Measurements from ENCODE around the gene MFSD2B.
"Not testable (repeated sequence)": the region's sequence is repeated elsewhere in the genome, so short reads cannot be mapped to it uniquely, and the experiment has no call there.

The MFSD2B gene

GRCh38 chr2:24011250-24012104 lies 1.6 kb downstream of the MFSD2B start (continued):
- TF ChIP-seq TSHZ2 (CRISPR knock-in tag; IDR thresholded peaks at IDR 0.05): no peak
- no peak for TF ChIP-seq OSR1 (CRISPR knock-in tag; IDR thresholded peaks at IDR 0.05)

- TF ChIP-seq SNAI2 (CRISPR knock-in tag; IDR thresholded peaks at IDR 0.05) (no peak), POU6F1 (CRISPR knock-in tag; IDR thresholded peaks at IDR 0.05; ENCODE audit: borderline replicate concordance, low read depth) (no peak), TCF4 (CRISPR knock-in tag; IDR thresholded peaks at IDR 0.05; ENCODE audit: borderline replicate concordance) (no peak), ZC3H10 (CRISPR knock-in tag; IDR thresholded peaks at IDR 0.05) (no peak), CSDC2 (CRISPR knock-in tag; IDR thresholded peaks at IDR 0.05) (no peak), PPARA (CRISPR knock-in tag; IDR thresholded peaks at IDR 0.05; ENCODE audit: borderline replicate concordance) (no peak), ZFP30 (CRISPR knock-in tag; IDR thresholded peaks at IDR 0.05) (no peak), TSHZ2 (CRISPR knock-in tag; IDR thresholded peaks at IDR 0.05) (no peak), PATZ1 (CRISPR knock-in tag; IDR thresholded peaks at IDR 0.05; ENCODE audit: borderline replicate concordance) (no peak), ESRRG (CRISPR knock-in tag; IDR thresholded peaks at IDR 0.05) (no peak), ZNF70 (CRISPR knock-in tag; IDR thresholded peaks at IDR 0.05) (no peak), RARB (CRISPR knock-in tag; IDR thresholded peaks at IDR 0.05) (no peak), GLIS3 (CRISPR knock-in tag; IDR thresholded peaks at IDR 0.05) (no peak), TOX (CRISPR knock-in tag; IDR thresholded peaks at IDR 0.05; ENCODE audit: borderline replicate concordance) (no peak), ZFP3 (CRISPR knock-in tag; IDR thresholded peaks at IDR 0.05) (no peak), ZNF565 (CRISPR knock-in tag; conservative IDR thresholded peaks at IDR 0.05; ENCODE audit: low read depth) (no peak), CREB5 (CRISPR knock-in tag; IDR thresholded peaks at IDR 0.05; ENCODE audit: low read depth) (no peak)
These were observed 2.8 kb downstream of the MFSD2B start for GRCh38 chr2:24012521-24013188.

GRCh38 chr2:24014902-24015301 lies 5.0 kb downstream of the MFSD2B start:
- ATAC-seq: not testable (repeated sequence)

More at GRCh38 chr2:24012521-24013188, 2.8 kb downstream of the MFSD2B start:
- no peak for ATAC-seq
